NCI-H345 treated with DMSO at 0.1 percent for 48 hours (cell line): ENCODE results near the gene MAD1L1.

Experiments used
- DNase-seq: peaks from one replicate; lab custom pipeline; 2025; ENCODE audit not compliant: unreplicated experiment; lab: John Stamatoyannopoulos, UW

MAD1L1 gene

DNA sequence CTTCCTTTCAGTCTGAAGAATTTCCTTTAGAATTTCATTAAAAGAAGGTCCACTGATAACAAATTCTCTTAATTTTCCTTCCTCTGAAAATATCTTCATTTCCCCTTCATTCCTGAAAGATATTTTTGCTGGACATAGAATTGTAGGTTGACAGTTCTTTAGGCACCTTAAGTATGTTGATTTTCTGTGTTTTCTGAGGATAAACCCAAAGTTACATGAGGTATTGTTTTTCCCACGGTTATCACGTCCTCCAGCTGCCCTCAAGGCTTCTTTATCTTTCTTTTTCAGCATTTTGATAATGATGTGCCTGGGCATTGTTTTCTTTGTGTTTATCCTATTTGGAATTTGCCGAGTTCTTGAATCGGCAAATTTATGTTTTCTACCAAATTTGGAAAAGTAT lies 457.4 kb downstream of the MAD1L1 start:
- no peak for DNase-seq

DNA sequence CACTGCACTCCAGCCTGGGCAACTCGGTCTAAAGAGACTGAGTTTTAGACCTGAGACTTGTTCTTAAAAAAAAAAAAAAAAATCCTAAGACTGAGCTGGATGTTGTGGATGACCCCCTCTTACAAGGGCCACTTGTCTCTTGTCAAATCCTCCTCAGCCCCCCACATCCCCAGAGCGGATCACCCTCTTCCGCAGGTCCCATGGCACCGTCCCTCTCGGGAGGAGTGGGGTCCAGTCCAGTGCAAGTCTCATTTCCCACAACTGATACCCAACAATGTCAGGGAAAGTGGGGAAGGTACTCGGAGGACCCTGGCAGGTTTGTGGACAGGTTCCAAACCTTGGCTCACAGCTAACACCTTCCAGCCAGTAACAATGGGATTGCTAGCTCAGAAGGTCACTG lies 462.4 kb downstream of the MAD1L1 start:
- no peak for DNase-seq

DNA sequence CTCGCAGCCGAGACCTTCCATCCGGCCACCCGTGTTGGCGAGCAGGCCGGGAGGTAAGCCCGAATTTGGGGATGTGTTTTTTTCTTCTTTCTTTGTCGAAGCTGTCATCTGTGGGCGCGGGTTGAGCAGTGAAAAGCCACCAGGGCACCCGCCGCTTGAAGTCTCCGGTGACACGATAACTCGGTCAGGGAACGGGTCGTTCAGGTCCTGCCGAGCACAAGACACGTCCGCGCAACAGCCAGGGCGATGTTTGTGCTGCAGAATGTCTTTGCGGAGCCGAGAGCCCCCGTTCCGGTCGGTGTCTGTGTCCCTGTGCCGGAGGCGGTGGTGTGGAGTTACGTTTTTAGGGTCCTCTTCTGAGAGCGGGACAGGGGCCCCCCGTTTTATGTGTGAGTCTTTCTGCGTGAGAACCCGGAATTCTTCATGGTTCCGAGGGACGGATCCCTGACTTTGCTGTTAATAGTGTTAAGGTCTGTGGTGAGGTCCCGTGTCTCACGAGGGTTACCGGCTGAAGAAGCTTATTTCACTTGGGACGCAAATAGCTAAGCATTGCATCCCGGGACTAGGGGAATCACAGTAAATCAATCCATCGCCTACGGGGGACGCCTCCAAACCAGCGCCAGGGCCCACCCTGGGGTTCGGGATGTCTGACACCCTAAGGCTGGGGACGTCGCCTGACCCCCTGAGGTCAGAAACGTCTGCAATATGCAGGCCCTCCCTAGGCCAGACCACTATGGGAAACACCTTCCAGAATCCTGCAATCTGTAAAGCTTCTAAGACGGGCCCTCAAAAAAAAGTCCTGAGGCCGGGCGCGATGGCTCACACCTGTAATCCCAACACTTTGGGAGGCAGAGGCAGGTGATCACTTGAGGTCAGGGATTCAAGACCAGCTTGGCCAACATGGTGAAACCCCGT lies 463.2 kb downstream of the MAD1L1 start:
- DNase-seq = no peak

DNA sequence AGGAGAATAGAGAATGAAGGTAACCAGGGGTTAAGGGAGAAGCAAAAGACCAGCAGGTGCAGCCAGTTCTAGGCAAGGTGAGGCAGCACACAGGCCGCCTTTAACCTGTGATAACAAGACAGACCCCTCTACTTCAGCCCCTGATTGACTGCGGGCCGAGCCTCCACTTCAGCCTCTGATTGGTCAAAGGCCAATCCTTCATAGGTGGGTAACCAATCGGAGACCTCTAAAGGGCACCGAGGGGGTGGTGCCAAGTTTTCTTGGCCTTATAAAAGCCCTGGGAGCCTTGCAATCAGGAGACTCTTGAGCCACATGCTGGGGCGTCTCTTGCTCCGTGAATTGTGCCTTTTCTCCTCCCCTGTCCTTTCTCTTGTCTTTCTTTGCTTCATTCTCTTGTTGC lies 463.9 kb downstream of the MAD1L1 start:
- no peak for DNase-seq

DNA sequence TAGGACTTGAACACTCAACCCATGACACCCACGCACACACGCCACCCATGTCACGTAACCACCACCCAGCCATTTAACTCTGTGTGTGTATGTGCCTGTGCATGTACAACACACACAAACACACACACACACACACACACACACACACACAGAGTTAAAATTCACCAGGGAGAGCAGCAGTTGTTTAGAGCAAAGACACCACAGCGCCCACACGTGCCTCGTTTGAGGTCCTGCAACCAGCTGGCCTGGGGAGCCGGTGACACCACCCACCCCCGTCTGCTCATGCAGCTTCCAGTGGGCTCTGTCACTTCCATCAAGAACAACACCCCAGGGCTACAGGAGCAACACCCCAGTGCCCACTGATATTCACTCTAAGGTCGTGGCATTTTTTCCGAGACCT lies 465.2 kb downstream of the MAD1L1 start:
- DNase-seq = no peak
